T-helper 1 cell treated with Interleukin-12 subunit alpha and Interleukin-12 subunit beta and Interleukin-4 antibody, amounts not matched to agents 30 μg/mL and 1 μg/mL, for 36 hours (primary cell): ENCODE results near the gene IGFL1.
"Not testable (repeated sequence)": the region's sequence is repeated elsewhere in the genome, so short reads cannot be mapped to it uniquely, and the experiment has no call there.

Experiments
- H3K27ac Mint-ChIP-seq: one replicate; pipeline ENCODE4 v1.8.0; 2021; ENCODE audit warnings: mild to moderate bottlenecking, mixed read lengths
- H3K27me3 Mint-ChIP-seq: one replicate; pipeline ENCODE4 v1.8.0; 2021; ENCODE audit warnings: low read depth, mixed read lengths
- H3K36me3 Mint-ChIP-seq: one replicate; pipeline ENCODE4 v1.8.0; 2021; ENCODE audit warnings: low read depth, mixed read lengths
- H3K4me1 Mint-ChIP-seq: one replicate; pipeline ENCODE4 v1.8.0; 2021; ENCODE audit warnings: low read depth, mixed read lengths
- H3K4me3 Mint-ChIP-seq: one replicate; pipeline ENCODE4 v1.8.0; 2021; ENCODE audit warnings: mild to moderate bottlenecking, moderate library complexity, mixed read lengths
- H3K9me3 Mint-ChIP-seq: one replicate; pipeline ENCODE4 v1.8.0; 2021; ENCODE audit warnings: mixed read lengths

Gene IGFL1

DNA sequence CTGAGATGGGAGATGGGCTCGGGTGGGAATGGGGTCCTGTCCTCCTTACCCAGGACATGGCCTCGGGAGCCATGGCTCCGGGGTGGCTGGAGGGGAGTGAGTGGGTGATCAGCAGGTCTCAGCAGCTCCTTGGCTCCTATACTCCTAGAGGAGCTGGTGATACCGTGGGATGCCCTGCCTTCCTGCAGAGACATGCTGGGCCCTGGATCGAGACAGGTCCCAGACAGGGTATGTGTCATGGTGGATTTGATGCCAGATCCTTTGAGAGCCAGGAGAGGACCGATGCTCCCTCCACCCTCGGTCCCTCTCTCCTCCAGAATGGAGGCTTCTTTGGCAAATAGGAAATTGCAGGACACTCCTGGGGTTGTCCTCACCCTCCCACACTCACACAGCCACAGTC lies 32.0 kb downstream of the IGFL1 start:
- H3K4me1 Mint-ChIP-seq, H3K27ac Mint-ChIP-seq, H3K36me3 Mint-ChIP-seq, H3K4me3 Mint-ChIP-seq, H3K9me3 Mint-ChIP-seq: not testable (repeated sequence)
- H3K27me3 Mint-ChIP-seq, result peaks cover 45% of the 10 kb centered on the region

GRCh38 chr19:46262684-46263296 lies 33.2 kb downstream of the IGFL1 start:
- H3K9me3 Mint-ChIP-seq, H3K36me3 Mint-ChIP-seq, H3K4me1 Mint-ChIP-seq: not testable (repeated sequence)
- Mint-ChIP-seq H3K27ac (peak overlapping the region; percentile 76), H3K27me3 (peaks cover 50% of the 10 kb centered on the region), H3K4me3 (peak overlapping the region; percentile 3)

GRCh38 chr19:46264801-46265200 lies 35.3 kb downstream of the IGFL1 start:
- H3K27ac Mint-ChIP-seq, H3K4me3 Mint-ChIP-seq, H3K9me3 Mint-ChIP-seq, H3K36me3 Mint-ChIP-seq, H3K4me1 Mint-ChIP-seq: not testable (repeated sequence)
- peaks cover 63% of the 10 kb centered on the region for H3K27me3 Mint-ChIP-seq

GRCh38 chr19:46265217-46265828 lies 35.8 kb downstream of the IGFL1 start:
- H3K4me3 Mint-ChIP-seq, result no peak overlapping the region
- peaks cover 67% of the 10 kb centered on the region for H3K27me3 Mint-ChIP-seq
- H3K9me3 Mint-ChIP-seq, result no peaks in the 10 kb centered on the region
- peaks cover 9% of the 10 kb centered on the region for H3K4me1 Mint-ChIP-seq
- H3K36me3 Mint-ChIP-seq, result no peaks in the 10 kb centered on the region
- no peak overlapping the region for H3K27ac Mint-ChIP-seq

- H3K4me1 Mint-ChIP-seq, result peaks cover 3% of the 10 kb centered on the region
- H3K36me3 Mint-ChIP-seq, result no peaks in the 10 kb centered on the region
- peaks cover 76% of the 10 kb centered on the region for H3K27me3 Mint-ChIP-seq
- H3K9me3 Mint-ChIP-seq, result no peaks in the 10 kb centered on the region
- no peak overlapping the region for H3K27ac Mint-ChIP-seq
- H3K4me3 Mint-ChIP-seq, result no peak overlapping the region
Measured at GRCh38 chr19:46269101-46269500, 39.6 kb downstream of the IGFL1 start.

- no peak overlapping the region for H3K27ac Mint-ChIP-seq
- peaks cover 3% of the 10 kb centered on the region for H3K4me1 Mint-ChIP-seq
- H3K4me3 Mint-ChIP-seq, result no peak overlapping the region
- peaks cover 63% of the 10 kb centered on the region for H3K27me3 Mint-ChIP-seq
- no peaks in the 10 kb centered on the region for H3K9me3 Mint-ChIP-seq
- H3K36me3 Mint-ChIP-seq, result no peaks in the 10 kb centered on the region
Measured at GRCh38 chr19:46270521-46271256, 41.1 kb downstream of the IGFL1 start.

- no peaks in the 10 kb centered on the region for H3K9me3 Mint-ChIP-seq
- no peak overlapping the region for H3K4me3 Mint-ChIP-seq
- H3K27ac Mint-ChIP-seq, result no peak overlapping the region
- peaks cover 3% of the 10 kb centered on the region for H3K4me1 Mint-ChIP-seq
- no peaks in the 10 kb centered on the region for H3K36me3 Mint-ChIP-seq
- peaks cover 60% of the 10 kb centered on the region for H3K27me3 Mint-ChIP-seq
Measured at GRCh38 chr19:46271481-46272197, 42.1 kb downstream of the IGFL1 start.

GRCh38 chr19:46273931-46274330 lies 44.4 kb downstream of the IGFL1 start:
- H3K36me3 Mint-ChIP-seq, H3K27ac Mint-ChIP-seq, H3K4me1 Mint-ChIP-seq, H3K9me3 Mint-ChIP-seq, H3K4me3 Mint-ChIP-seq: not testable (repeated sequence)
- peaks cover 55% of the 10 kb centered on the region for H3K27me3 Mint-ChIP-seq

- H3K9me3 Mint-ChIP-seq, result no peaks in the 10 kb centered on the region
- H3K27me3 Mint-ChIP-seq, result peaks cover 25% of the 10 kb centered on the region
Measured at GRCh38 chr19:46279177-46279576, 49.6 kb downstream of the IGFL1 start.

More at GRCh38 chr19:46279177-46279576, 49.6 kb downstream of the IGFL1 start:
- H3K4me1 Mint-ChIP-seq, result no peaks in the 10 kb centered on the region
- no peaks in the 10 kb centered on the region for H3K36me3 Mint-ChIP-seq
- H3K4me3 Mint-ChIP-seq, result no peak overlapping the region
- H3K27ac Mint-ChIP-seq, result no peak overlapping the region
